HG03432 (cell line): ENCODE results near the gene CYP2S1.
"Not testable (repeated sequence)": the region's sequence is repeated elsewhere in the genome, so short reads cannot be mapped to it uniquely, and the experiment has no call there.

Experiments
- ATAC-seq: cut with Tn5 transposase; IDR thresholded peaks from one replicate; pipeline ENCODE4 v1.9.1; 2021; ENCODE audit warnings: mild to moderate bottlenecking, moderate library complexity; ENCODE audit not compliant: unreplicated experiment

Gene CYP2S1

DNA sequence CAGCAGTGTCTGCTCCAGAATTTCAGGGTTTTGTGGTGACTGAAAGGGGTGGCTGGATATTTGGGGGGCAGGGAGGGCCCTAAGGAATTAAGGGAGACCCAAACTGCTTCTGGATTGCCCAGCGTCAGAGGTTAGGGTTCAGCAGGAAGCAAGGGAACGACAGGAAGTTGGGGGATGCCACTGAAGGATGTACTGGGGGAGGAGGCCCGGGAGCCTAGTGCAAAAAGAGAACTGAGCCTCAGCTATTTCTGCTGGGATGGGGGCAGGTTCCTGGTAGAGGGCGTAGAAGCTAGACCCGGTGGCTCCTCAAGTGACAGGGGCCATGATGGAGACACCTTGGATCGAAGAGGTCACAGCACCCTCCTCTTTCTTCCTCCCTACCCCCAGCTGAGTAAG is 1.1 kb downstream of the CYP2S1 start:
- no peak for ATAC-seq

DNA sequence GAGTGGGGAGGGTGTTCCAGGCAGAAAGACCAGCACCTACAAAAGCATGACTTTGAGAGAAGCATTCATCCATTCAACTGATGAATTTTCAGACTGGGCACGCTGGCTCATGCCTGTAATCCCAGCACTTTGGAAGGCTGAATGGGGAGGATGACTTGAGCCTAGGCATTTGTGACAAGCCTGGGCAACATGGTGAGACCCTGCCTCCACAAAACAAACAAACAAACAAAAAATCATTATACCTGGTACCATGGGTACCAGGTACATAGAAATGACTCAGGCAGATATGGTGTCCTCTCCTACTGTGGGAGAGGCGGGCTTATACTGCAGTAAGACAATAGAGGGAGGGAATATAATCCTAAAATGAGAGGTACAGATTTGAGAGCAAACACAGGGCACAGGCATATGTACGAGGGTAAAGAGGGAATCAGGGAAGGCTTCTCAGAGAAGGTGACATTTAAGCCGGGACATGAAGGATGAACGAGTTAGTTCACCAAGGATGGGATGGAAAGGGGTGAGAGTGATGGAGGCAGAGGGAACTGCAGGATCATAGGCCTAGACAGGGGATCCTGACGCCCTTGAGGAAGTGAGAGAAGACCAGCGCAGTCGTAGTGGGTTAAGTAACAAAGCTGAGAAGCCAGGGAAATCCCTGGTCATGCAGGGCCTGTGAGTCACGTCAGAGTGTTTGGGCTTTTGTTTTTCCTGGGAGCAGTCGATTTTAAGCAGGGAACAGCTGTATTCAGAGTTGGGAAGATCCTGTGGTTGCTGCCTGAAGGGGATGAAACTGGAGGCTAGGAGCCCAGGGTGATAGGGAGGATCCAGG is 2.9 kb downstream of the CYP2S1 start:
- ATAC-seq, result no peak

DNA sequence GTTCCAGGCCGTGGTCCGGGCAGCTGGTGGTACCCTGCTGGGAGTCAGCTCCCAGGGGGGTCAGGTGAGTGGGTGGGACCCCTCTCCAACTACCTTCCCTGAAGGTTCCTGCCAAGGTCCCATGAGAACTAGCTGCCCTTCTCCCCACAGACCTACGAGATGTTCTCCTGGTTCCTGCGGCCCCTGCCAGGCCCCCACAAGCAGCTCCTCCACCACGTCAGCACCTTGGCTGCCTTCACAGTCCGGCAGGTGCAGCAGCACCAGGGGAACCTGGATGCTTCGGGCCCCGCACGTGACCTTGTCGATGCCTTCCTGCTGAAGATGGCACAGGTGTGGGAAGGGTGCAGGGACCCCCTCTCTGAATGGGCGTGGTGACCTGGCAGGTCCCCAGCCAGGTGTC is 5.5 kb downstream of the CYP2S1 start:
- ATAC-seq, result no peak

DNA sequence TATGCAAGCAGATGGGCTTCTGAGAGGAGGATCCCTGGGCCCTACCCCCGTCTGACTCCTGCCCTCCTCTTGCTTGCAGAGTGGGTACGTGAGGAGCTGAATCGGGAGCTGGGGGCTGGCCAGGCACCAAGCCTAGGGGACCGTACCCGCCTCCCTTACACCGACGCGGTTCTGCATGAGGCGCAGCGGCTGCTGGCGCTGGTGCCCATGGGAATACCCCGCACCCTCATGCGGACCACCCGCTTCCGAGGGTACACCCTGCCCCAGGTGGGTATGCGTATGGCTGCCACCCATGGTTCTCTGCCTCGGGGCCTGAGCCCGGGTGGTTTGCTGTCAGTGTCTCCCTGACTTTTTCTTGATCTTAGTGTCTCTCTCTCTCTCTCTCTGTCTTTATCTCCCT is 10.4 kb downstream of the CYP2S1 start:
- no peak for ATAC-seq

DNA sequence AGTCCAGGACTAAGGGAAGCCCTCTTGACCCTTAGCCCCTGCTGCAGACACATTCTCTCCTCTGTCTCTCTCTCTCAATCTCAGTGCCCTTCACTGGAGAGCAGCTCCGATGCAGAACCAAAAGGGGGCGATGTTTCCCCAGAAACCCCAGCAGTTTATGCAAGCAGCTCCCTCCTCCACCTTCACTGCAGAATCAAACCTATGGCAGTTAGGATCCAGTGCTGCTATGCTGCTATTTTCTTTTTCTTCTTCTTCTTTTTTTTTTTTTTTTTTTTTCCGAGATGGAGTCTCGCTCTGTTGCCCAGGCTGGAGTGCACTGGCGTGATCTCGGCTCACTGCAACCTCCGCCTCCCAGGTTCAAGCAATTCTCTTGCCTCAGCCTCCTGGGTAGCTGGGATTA is 11.3 kb downstream of the CYP2S1 start:
- not testable (repeated sequence) for ATAC-seq

GRCh38 chr19:41205995-41206394 is 13.0 kb downstream of the CYP2S1 start:
- no peak for ATAC-seq

DNA sequence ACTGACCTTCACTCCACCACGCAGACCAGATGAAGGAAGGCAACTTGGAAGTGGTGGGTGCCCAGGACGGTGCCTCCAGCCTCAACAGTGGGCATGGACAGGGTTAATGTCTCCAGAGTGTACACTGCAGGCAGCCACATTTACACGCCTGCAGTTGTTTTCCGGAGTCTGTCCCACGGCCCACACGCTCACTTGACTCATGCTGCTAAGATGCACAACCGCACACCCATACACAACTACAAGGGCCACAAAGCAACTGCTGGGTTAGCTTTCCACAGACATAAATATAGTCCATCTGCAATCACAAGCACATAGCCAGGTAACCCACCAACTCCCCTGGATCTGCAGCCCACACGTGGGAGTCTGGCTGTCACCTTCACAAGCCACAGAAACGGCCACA is 13.4 kb downstream of the CYP2S1 start:
- no peak for ATAC-seq

DNA sequence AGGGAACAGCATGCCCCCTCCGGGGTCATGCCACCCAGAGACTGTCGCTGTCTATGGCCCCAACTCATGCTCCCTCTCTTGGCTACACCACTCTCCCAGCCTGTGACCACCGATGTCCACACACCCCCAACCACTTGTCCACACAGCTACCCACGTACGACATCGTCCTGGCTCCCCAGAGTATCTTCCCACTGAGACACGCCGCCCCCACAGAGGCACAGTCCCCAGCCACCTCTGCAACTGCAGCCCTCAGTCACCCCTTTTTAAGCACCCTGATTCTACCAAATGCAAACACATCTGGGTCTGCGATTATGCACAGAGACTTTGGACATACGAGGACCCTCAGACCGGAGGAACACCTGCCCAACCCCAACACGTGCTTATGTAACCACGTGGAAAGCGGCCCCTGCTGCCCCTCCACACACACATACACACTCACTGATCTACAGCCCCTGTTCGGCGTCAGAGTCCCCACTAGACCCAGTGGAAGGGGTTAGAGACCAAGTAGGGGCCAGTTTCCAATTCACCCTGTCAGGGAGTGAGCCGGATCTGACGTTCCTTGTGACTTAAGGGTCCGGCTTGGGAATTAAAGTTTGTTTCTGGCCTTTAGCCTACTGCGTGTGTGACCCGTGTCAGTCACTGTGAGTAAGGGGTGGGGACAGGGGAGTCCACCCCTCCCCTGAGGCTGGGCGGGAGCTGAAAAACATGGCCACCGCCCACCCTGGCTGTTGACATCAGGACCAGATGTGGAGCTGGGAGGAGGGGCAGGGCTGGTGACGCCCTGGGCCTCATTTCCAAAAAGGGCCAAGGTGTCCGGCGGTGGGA is 14.1 kb downstream of the CYP2S1 start:
- ATAC-seq, result no peak

- ATAC-seq, result no peak
These were observed 21.1 kb downstream of the CYP2S1 start for GRCh38 chr19:41214161-41214560.

DNA sequence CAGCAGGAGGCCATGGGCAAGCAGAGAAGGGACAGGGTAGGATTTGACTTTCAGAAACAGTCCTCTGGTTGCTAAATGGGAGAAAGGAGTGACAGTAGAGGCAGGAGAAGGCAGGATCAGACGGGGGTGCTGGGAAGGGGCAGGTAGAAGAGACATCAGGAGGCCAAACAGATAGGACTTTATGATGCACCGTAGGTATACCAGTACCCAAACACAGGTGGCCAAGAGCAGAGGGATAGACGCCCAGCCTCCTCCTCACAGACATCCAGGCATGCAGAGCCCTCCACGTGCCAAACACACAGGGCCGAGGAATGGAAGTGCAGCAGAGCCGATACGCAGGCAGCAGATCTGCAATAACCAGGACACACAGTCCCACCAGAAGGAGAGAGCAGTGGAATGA is 24.7 kb downstream of the CYP2S1 start:
- ATAC-seq, result no peak

DNA sequence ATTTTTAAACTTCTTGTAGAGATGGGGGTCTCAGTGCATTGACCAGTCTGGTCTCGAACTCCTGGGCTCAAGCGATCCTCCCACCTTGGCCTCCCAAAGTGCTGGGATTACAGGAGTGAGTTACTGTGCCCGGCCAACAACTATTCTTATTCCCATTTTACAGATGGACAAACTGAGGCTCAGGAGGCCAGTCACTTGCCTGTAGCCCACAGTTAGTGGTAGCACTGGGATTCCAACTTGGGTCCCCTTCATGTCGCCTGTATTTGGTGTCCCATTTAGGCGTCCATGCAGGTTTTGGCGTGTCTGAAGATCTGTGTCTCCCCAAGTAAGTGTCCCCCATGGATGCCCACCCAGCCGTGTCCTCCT is 25.2 kb downstream of the CYP2S1 start:
- no peak for ATAC-seq

DNA sequence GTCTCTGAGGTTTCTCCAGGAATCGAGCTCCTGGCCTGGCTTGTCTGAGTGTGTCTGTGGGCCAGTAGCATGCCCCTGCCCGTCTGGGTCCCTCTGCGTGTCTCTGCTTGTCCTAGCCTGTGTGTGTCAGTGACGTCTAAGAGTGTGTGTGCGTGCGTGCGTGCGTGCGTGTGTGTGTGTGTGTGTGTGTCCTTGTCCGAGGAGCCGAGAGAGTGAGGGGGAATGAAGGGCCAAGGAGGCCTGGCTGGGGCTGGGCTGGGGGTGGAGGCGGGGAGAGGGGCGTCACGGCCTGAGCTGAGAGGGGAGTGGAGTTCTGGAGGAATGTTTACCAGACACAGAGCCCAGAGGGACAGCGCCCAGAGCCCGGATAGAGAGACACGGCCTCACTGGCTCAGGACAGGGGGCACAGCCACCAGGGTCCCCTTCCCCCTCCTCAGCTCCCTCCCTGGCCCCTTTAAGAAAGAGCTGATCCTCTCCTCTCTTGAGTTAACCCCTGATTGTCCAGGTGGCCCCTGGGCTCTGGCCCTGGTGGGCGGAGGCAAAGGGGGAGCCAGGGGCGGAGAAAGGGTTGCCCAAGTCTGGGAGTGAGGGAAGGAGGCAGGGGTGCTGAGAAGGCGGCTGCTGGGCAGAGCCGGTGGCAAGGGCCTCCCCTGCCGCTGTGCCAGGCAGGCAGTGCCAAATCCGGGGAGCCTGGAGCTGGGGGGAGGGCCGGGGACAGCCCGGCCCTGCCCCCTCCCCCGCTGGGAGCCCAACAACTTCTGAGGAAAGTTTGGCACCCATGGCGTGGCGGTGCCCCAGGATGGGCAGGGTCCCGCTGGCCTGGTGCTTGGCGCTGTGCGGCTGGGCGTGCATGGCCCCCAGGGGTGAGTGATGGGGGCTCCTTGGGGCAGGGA is 25.8 kb downstream of the CYP2S1 start, which contains the start of gene AXL:
Gene AXL, plus strand, starts transcription at position 609 of the 893 bp plus-strand sequence. Its CDS starts 170 bp downstream, at position 779.
- no peak for ATAC-seq

- no peak for ATAC-seq
These were observed 27.0 kb downstream of the CYP2S1 start for GRCh38 chr19:41219924-41220567.

- ATAC-seq, result no peak
These were observed 27.8 kb downstream of the CYP2S1 start for GRCh38 chr19:41220811-41221210.

DNA sequence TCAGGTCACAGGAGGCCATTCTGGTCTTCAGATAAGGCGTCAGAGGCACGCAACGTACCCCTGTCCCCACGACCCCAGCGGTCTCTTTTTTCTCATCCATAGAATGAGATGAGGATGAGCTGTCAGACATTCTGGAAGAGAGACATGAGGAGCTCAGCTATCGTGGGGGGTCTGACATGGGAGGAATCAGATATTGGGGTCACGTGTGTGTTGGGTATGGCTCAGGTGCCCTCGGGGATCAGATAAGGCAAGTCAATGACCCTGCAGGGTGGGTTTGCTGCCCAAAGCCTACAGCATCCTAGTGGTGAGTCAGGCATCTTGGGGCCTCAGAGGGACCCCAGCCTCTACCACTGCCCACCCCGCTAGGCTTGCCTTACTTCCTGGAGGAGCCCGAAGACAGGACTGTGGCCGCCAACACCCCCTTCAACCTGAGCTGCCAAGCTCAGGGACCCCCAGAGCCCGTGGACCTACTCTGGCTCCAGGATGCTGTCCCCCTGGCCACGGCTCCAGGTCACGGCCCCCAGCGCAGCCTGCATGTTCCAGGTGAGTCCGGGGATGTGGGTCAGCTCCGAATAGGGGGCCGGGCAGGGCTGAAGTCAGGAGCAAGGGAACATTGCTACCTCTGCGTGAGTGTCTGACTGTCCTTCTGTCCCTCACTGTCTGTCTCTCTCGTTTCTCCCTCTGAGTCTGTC is 28.6 kb downstream of the CYP2S1 start:
- no peak for ATAC-seq

GRCh38 chr19:41222240-41222639 is 29.2 kb downstream of the CYP2S1 start:
- no peak for ATAC-seq

DNA sequence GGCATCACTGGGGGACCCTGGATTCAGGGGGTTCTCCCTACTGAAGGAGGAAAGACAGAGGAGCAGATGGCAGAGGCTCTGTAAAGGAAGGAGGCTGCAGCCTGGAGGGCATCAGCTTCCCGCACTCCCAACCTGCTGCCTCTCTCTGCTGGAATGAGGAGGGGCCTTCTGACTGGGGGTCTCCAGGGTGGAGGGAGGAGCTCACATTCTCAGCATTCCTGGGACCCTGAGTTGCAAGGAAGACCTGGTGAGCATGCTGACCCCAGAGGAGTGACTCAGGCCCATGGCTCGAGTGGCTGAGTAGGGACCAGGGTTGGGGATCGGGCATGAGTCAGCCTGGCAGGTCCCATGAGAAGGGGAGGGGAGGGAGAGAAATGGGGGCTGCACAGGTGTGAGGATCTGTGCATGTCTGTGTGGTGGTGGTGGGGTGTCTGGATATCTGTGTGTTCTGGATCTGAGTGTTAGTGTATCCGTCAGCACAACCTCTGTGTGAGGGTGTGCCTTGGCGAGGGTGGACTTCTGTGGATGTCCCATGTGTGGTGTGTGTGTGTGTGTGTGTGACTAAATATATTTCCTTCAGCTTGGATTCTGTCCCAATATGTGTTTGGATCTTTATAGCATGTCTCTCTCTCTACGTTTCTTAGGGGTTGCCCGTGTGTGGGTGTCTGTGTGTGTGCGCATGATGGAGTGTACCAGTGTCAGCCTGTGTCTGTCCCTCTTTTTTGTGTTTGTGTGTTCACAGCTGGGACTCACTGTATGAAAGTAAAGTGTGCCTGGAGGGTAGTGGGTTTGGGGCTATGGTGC is 30.6 kb downstream of the CYP2S1 start:
- no peak for ATAC-seq

- no peak for ATAC-seq
These were observed 31.6 kb downstream of the CYP2S1 start for GRCh38 chr19:41224632-41225031.
